BLaER1 treated with 17β-estradiol and CSF1 and Interleukin-3, amounts not matched to agents 10 nM and 100 nM (cell line): ENCODE measurements around the gene PUSL1.

Experiments used
- H3K27ac ChIP-seq, 11 experiments: shearing (Covaris generic); formaldehyde crosslinking; 2 replicates each; pipeline ENCODE4 v1.8.1; 2022
- H3K27me3 ChIP-seq, 11 experiments: shearing (Covaris generic); formaldehyde crosslinking; 2 replicates each; pipeline ENCODE4 v1.8.1; 2022
- H3K36me3 ChIP-seq, 11 experiments: shearing (Covaris generic); formaldehyde crosslinking; 2 replicates each; pipeline ENCODE4 v1.8.1; 2022
- H3K4me1 ChIP-seq, 10 experiments: shearing (Covaris generic); formaldehyde crosslinking; 2 replicates each; pipeline ENCODE4 v1.8.1; 2022
- H3K4me2 ChIP-seq, 11 experiments: shearing (Covaris generic); formaldehyde crosslinking; 2 replicates each; pipeline ENCODE4 v1.8.1; 2022
- H3K4me3 ChIP-seq, 10 experiments: shearing (Covaris generic); formaldehyde crosslinking; 2 replicates each; pipeline ENCODE4 v1.8.1; 2022
- H3K9ac ChIP-seq, 11 experiments: shearing (Covaris generic); formaldehyde crosslinking; 2 replicates each; pipeline ENCODE4 v1.8.1; 2022
- H3K9me3 ChIP-seq, 11 experiments: shearing (Covaris generic); formaldehyde crosslinking; replicated peaks in 1 of 11; 2 replicates each; pipeline ENCODE4 v1.8.1; 2022
- H4K20me1 ChIP-seq, 11 experiments: shearing (Covaris generic); formaldehyde crosslinking; 2 replicates each; pipeline ENCODE4 v1.8.1; 2022
- Cebpa-rat ChIP-seq, 11 experiments: shearing (Covaris generic); IDR thresholded peaks; 2 replicates each; pipeline ENCODE4 v1.8.1; 2022

PUSL1 gene

DNA sequence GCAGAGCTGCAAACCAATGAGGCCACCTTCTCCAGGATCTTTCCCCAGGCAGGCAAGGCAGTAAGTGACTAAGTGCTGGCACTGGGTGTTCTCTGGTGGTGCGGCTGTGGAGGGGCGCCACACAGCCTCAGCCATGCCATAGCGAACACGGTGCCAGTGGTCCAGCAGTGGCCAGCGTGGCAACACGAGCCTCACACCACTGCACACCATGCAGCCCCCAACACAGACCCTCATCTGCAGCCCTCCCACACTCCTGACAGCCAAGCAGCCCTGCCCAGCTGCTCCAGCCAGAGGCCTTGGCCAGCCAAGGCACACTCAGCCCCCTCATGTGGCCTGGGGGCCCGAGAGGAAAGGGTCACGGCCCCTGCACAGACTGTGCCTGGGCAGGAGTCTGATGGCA is 13.1 kb downstream of the PUSL1 start:
- peak overlapping the region in 10 of 11 experiments; percentile 20 to 60 (median 56); a peak in 16 of 22 replicates for H3K9ac ChIP-seq
- H4K20me1 ChIP-seq, result peaks cover 55 to 88% (median 83%) of the 10 kb centered on the region in 11 experiments
- peaks cover 24 to 45% (median 41%) of the 10 kb centered on the region in 10 experiments for H3K4me1 ChIP-seq
- no peaks in the 10 kb centered on the region for H3K27me3 ChIP-seq
- H3K36me3 ChIP-seq, result peaks cover 37 to 66% (median 57%) of the 10 kb centered on the region in 11 experiments
- peak overlapping the region in 6 of 11 experiments; percentile 2 to 32 (median 10); a peak in 5 of 22 replicates for H3K4me2 ChIP-seq
- H3K27ac ChIP-seq, result peak overlapping the region in 1 of 11 experiments; percentile 12; a peak in 1 of 22 replicates
- no peaks in the 10 kb centered on the region for H3K9me3 ChIP-seq
- TF ChIP-seq Cebpa-rat (IDR thresholded peaks at IDR 0.05), result no peak
- H3K4me3 ChIP-seq, result no peak overlapping the region

- H4K20me1 ChIP-seq, result peaks cover 54 to 88% (median 82%) of the 10 kb centered on the region in 11 experiments
- H3K4me3 ChIP-seq, result no peak overlapping the region
- no peak for TF ChIP-seq Cebpa-rat (IDR thresholded peaks at IDR 0.05)
- H3K27me3 ChIP-seq, result no peaks in the 10 kb centered on the region
- peaks cover 24 to 47% (median 43%) of the 10 kb centered on the region in 10 experiments for H3K4me1 ChIP-seq
- H3K36me3 ChIP-seq, result peaks cover 32 to 66% (median 57%) of the 10 kb centered on the region in 11 experiments
- H3K4me2 ChIP-seq, result peak overlapping the region in 6 of 11 experiments; percentile 74 to 86 (median 78); a peak in 9 of 22 replicates
- no peaks in the 10 kb centered on the region for H3K9me3 ChIP-seq
- peak overlapping the region in 6 of 11 experiments; percentile 42 to 65 (median 58); a peak in 10 of 22 replicates for H3K9ac ChIP-seq
- no peak overlapping the region; a peak in 1 of 22 replicates for H3K27ac ChIP-seq
Measured at GRCh38 chr1:1322418-1322817, 14.0 kb downstream of the PUSL1 start.

DNA sequence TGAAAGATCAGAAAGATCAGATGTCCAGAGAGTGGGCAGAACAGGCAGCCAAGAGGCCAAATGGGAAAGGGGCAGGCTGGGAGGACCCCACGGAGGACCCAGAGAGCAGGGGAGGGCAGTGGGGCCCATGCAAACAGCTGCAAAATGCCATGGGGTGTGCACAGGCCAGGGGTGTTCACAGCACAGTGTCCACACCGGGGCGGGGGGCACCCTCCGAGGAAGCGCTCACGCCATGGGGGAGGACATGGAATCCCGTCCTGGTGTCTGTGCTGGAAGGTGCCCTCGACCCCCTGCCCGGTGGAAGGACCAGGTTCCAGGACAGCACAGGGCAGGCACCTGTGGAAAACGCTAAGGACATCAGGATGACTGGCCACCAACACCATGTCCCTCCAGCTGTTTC is 14.6 kb downstream of the PUSL1 start:
- Histone ChIP-seq H3K36me3 (peaks cover 28 to 66% (median 57%) of the 10 kb centered on the region in 11 experiments), H3K4me1 (peaks cover 24 to 51% (median 44%) of the 10 kb centered on the region in 10 experiments), H3K9me3 (no peaks in the 10 kb centered on the region), H3K27ac (no peak overlapping the region), H3K9ac (peak overlapping the region; percentile 40 to 73 (median 62); a peak in 19 of 22 replicates), H4K20me1 (peaks cover 54 to 88% (median 82%) of the 10 kb centered on the region in 11 experiments), H3K4me2 (peak overlapping the region; percentile 69 to 86 (median 77)), H3K4me3 (peak overlapping the region in 7 of 10 experiments; percentile 20 to 50 (median 36); a peak in 10 of 20 replicates), H3K27me3 (no peaks in the 10 kb centered on the region)
- TF ChIP-seq Cebpa-rat (IDR thresholded peaks at IDR 0.05), result no peak

- H3K27me3 ChIP-seq, result no peaks in the 10 kb centered on the region
- H3K27ac ChIP-seq, result peak overlapping the region; percentile 77 to 93 (median 85)
- peaks cover 23 to 66% (median 52%) of the 10 kb centered on the region in 11 experiments for H3K36me3 ChIP-seq
- H3K4me3 ChIP-seq, result peak overlapping the region; percentile 85 to 97 (median 92)
- peak overlapping the region; percentile 90 to 99 (median 92) for H3K9ac ChIP-seq
- no peaks in the 10 kb centered on the region for H3K9me3 ChIP-seq
- no peak for TF ChIP-seq Cebpa-rat (IDR thresholded peaks at IDR 0.05)
- peaks cover 24 to 56% (median 48%) of the 10 kb centered on the region in 10 experiments for H3K4me1 ChIP-seq
- peak overlapping the region; percentile 51 to 83 (median 59); a peak in 20 of 22 replicates for H3K4me2 ChIP-seq
- H4K20me1 ChIP-seq, result peaks cover 60 to 87% (median 82%) of the 10 kb centered on the region in 11 experiments
Measured at GRCh38 chr1:1324084-1324523, 15.7 kb downstream of the PUSL1 start.

- Histone ChIP-seq H3K36me3 (peaks cover 17 to 62% (median 46%) of the 10 kb centered on the region in 11 experiments), H4K20me1 (peaks cover 55 to 87% (median 81%) of the 10 kb centered on the region in 11 experiments), H3K4me1 (peaks cover 24 to 56% (median 48%) of the 10 kb centered on the region in 10 experiments)
Measured at GRCh38 chr1:1324524-1325287, 16.3 kb downstream of the PUSL1 start, which contains the start of the genes CPTP and INTS11. Gene CPTP, plus strand, starts transcription at chr1:1324802. Its CDS starts 2,109 bp downstream, at chr1:1326911. Gene INTS11, minus strand, starts transcription at chr1:1324660. Its CDS starts 52 bp downstream, at chr1:1324608.

GRCh38 chr1:1325288-1326074 is 17.1 kb downstream of the PUSL1 start:
- Histone ChIP-seq H3K4me1 (peaks cover 24 to 58% (median 48%) of the 10 kb centered on the region in 10 experiments), H3K4me3 (peak overlapping the region; percentile 85 to 97 (median 92)), H3K9me3 (no peaks in the 10 kb centered on the region), H3K27me3 (no peaks in the 10 kb centered on the region), H4K20me1 (peaks cover 50 to 86% (median 76%) of the 10 kb centered on the region in 11 experiments), H3K27ac (peak overlapping the region; percentile 68 to 93 (median 78)), H3K36me3 (peaks cover 9 to 54% (median 39%) of the 10 kb centered on the region in 11 experiments; a peak in 20 of 22 replicates), H3K9ac (peak overlapping the region; percentile 90 to 99 (median 92)), H3K4me2 (peak overlapping the region; percentile 97 to 100 (median 99))
- no peak for TF ChIP-seq Cebpa-rat (IDR thresholded peaks at IDR 0.05)

More at GRCh38 chr1:1324524-1325287, 16.3 kb downstream of the PUSL1 start, which contains the start of the genes CPTP and INTS11:
- H3K27ac ChIP-seq, result peak within 1 kb of the TSS; percentile 77 to 93 (median 85)
- H3K4me3 ChIP-seq, result peak within 1 kb of the TSS; percentile 85 to 97 (median 92)
- peak within 1 kb of the TSS; percentile 90 to 99 (median 92) for H3K9ac ChIP-seq
- H3K9me3 ChIP-seq, result no peaks in the 10 kb centered on the region
- no peaks in the 10 kb centered on the region for H3K27me3 ChIP-seq
- H3K4me2 ChIP-seq, result peak within 1 kb of the TSS; percentile 97 to 100 (median 99)
- no peak for TF ChIP-seq Cebpa-rat (IDR thresholded peaks at IDR 0.05)

DNA sequence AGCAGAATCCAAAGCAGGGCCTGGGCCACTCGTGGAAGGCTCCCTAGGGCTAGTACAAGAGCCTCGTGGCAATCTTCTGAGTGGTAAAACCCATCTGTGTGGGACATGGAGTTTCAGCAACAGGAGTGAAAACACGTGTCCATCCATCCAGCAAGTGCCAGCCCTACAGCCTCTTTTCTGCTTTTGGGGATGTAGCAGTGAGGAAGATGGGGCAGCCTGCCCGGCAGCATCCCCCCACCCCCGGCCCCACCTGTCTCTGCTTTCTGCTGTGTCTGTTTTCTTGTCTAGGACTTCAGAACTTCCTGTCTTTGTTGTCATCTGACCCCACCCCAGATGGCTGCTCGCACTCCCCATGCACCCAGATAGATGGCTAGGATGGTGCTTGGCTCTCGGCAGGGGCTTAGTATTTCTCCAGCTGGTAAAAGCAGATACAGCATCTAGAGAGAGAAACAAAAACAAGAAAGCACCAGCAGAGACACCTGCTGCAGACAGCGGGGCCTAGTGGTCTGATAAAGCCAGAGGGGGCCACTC is 17.7 kb downstream of the PUSL1 start:
- no peaks in the 10 kb centered on the region for H3K27me3 ChIP-seq
- peak overlapping the region; percentile 97 to 100 (median 99) for H3K4me2 ChIP-seq
- peaks cover 43 to 86% (median 72%) of the 10 kb centered on the region in 11 experiments for H4K20me1 ChIP-seq
- no peaks in the 10 kb centered on the region for H3K9me3 ChIP-seq
- H3K4me1 ChIP-seq, result peaks cover 24 to 56% (median 44%) of the 10 kb centered on the region in 10 experiments
- peaks cover 8 to 48% (median 32%) of the 10 kb centered on the region in 11 experiments; a peak in 20 of 22 replicates for H3K36me3 ChIP-seq
- peak overlapping the region; percentile 85 to 97 (median 92); a peak in 19 of 20 replicates for H3K4me3 ChIP-seq
- H3K27ac ChIP-seq, result peak overlapping the region in 1 of 11 experiments; percentile 85; a peak in 1 of 22 replicates
- TF ChIP-seq Cebpa-rat (IDR thresholded peaks at IDR 0.05), result no peak
- H3K9ac ChIP-seq, result peak overlapping the region; percentile 90 to 99 (median 92)

GRCh38 chr1:1327291-1327690 is 18.9 kb downstream of the PUSL1 start:
- Histone ChIP-seq H3K9me3 (no peaks in the 10 kb centered on the region), H3K27ac (no peak overlapping the region), H3K4me3 (no peak overlapping the region), H3K27me3 (no peaks in the 10 kb centered on the region), H3K36me3 (peaks cover 8 to 37% (median 23%) of the 10 kb centered on the region in 11 experiments; a peak in 17 of 22 replicates), H4K20me1 (peaks cover 32 to 82% (median 66%) of the 10 kb centered on the region in 11 experiments; a peak in 21 of 22 replicates), H3K4me2 (no peak overlapping the region), H3K9ac (no peak overlapping the region), H3K4me1 (peaks cover 24 to 46% (median 38%) of the 10 kb centered on the region in 10 experiments)
- no peak for TF ChIP-seq Cebpa-rat (IDR thresholded peaks at IDR 0.05)
